HG03558 (cell line): Measurements from ENCODE around the gene SCARB1.

ENCODE experiments used
- ATAC-seq: cut with Tn5 transposase; IDR thresholded peaks from one replicate; pipeline ENCODE4 v1.9.1; 2021; ENCODE audit warnings: moderate number of reproducible peaks; ENCODE audit not compliant: unreplicated experiment; ENCODE audit errors: extremely low read depth

The SCARB1 gene

DNA sequence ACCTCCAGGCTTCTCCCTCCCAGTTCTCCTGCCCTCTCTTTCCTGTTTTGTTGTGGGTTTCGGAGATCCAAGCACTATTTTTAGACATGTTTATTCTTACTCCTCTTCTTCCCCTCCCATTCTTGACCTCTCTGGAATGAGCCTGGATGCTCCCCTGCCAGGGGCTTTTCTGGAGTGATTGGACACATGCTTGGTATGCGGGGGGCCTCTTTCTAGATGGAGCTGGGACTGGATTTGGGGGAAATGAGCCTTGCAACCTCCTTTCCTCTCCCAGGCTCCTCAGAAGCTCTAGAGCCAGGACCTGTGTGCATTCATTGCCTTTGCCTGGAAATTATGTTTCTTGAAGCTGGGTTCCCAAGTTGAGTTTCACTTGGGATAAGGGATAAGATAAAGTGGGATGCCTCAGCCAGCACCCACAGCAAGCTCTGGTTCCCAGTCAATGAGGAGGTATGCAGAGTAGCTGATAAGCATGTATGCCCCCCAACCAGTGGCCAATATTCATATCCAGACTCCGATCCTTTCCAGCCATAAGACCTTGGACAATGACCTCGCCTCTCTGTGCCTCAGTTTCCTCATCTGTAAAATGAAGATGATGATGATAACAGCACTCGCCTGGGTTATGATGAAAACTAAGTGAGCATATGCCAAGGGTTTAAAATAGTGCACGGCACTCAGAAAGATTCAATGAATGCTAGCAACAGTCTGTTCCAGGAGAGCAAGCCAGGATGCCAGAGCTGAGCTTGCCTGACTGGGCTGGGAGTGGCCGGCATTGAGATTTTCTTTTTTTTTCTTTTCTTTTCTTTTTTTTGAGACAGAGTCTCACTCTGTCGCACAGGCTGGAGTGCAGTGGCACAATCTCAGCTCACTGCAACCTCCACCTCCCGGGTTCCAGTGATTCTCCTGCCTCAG, 97.8 kb downstream of the SCARB1 start:
- no peak for ATAC-seq

DNA sequence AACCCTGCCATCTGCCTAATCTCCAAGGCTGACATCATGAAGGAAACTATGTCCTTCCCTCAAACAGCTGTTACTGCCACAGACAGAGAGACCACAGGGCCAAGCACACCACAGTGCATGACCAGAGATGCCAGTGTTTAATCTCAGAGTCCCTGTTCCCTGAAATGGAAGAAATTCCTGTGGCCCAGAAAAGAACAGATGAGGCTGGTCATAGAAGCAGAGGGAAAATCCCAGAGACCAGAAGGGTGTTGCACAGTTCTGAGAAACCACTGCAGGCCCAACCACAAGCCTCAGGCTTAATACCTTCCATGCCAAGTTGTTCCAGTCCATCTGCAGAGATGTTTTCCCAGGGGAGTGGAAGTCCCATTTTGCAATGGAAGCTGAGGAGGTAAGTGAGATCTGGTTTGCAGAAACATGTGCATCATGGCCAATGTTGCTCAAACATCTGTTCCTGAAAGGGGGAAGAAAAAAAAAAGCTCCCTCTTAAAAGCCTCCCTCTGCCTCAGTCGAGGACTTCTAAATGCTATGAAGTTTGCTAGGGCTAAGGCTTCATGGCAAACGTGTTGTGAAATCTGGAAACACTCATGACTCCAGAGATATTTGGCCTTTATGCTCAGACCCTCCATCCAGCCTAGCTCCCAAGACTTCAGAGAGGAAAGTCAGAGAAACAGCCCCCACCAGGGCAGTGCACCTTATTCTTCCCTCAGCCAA, 98.6 kb downstream of the SCARB1 start:
- ATAC-seq = no peak

DNA sequence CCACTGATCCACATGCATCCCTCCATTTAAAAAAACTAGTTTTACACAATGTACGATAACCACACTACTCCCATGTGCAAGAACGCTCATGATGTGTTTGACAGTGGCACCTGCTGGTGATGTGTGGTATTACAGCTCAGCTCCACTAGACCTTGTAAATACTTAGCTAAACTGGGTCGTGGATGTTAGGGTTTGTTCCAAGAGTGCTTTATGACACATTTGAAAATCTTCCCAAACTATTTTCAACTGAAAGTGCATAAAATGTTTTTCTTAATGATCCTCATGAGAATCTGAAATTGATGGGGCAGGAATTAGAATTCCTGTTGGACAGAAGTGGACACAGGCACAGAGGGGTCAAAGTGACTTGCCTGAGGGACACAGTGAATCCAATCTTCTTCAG, 99.2 kb downstream of the SCARB1 start:
- ATAC-seq = no peak

DNA sequence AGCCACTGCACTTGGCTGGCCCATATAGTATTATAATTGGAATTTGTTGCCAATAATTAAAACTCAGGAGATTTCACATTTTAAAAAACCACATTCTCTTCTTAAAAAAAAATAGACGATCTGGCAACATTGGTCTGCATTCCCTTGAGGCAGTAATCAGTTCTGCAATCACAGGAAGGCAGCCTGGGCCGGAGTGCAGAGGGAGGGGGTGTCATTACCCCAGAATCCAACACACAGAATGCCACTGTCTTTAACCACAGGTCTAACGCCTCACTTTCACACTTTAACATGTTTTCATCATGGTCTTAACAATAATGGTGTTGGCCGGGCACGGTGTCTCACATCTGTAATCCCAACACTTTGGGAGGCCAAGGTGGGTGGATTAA, 100.1 kb downstream of the SCARB1 start:
- ATAC-seq = no peak

DNA sequence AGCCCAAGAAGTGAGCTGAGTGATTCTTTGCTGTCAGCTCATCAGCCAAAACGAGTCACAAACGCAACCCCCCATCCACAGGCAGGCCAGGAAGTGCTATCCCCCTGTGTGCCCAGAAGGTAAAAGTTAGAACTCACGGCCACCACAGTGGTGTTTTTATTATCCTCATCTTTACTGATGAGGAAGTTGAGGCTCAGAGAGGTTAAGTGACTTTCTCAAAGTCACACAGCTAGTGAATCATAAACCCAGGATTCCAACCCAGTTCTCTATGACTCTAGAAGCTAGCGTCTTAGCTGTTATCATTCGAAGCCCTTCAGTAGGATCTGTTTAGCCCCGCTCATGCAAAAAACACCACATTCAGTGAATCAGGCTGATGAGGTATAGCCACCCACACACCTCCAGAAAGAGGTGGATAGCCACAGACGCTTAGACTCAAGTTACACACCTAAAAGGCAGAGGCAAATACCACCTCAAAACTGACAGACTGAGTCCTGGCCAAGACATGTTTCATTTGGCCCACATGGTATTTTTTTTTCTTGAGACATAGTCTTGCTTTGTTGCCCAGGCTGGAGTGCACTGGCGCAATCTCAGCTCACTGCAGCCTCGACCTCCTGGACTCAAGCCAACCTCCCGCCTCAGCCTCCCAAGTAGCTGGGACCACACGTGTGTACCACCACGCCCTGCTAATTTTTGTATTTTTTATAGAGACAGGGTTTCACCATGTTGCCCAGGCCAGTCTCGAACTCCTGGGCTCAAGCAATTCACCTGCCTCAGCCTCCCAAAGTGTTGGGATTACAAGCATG, 100.7 kb downstream of the SCARB1 start:
- ATAC-seq = no peak

DNA sequence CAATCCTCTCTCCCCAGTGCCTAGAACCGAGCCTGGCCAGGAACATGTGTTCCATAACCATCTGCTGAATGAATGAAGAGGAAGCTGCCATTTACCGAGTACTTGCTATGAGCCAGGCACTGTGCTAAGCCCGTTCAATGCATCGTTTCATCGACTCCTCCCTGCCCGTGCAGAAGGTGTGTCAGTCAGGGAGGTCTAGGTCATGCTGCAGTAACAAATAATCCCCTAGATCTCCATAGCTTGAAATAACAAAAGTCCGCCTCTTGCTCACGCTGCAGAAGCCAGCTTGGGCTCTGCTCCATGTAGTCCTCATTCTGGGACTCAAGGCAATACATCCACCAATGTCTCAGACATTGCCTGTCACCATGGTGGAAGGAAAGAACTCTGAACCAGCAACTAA, 101.3 kb downstream of the SCARB1 start:
- no peak for ATAC-seq

DNA sequence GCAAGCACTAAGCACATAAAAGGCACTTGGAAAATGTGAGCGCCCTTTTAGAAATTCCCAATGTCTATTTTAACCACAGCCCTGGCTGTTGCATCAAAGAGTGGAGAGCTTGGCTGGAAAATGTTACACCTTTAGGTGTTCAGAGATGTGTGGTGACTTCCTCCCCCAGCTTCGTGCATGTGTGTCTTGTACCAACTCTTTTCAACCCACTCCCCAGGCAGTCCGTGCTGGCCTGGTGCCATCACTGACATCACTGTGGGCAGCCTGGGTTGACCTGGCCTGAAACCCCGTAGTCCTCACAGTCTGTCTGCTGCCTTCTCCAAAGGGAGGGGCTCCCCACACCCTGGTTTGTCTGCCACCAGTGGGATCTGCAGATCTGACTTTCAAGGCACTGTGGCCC, 101.8 kb downstream of the SCARB1 start:
- no peak for ATAC-seq

DNA sequence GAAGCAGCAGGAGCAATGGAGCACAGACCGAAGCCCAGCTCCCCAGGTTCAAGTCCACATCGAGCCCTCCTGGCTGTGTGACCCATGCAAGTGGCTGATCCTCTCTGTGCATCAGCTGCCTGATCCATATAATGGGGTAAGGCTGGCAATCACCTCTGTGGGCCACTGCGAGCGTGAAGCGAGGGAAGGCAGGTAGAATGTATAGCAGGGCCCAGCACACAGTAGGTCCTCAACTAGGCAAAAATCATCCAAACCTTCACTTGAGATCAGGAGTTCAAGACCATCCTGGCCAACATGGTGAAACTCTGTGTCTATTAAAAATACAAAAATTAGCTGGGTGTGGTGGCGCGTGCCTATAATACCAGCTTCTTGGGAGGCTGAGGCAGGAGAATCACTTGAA, 102.6 kb downstream of the SCARB1 start:
- ATAC-seq = no peak

DNA sequence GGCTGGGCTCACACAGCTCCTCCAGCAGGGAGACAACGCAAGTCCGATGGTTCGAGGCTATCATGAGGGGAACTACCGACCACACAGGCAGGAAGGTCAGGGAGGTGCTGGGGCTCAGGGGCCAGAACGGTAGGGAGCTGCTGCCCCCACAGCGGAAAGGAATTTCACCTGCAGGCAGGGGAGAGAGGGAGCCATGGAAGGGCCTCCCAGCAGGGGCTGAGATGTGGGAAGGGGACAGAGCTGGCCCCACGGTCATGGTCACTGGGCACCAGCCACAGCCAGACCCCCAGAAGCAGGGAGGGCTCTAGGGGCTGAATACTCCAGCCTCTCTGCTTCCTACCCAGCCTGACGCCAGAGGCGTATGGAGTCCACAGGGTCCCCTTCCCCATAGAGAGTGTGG, 103.1 kb downstream of the SCARB1 start:
- ATAC-seq = no peak

DNA sequence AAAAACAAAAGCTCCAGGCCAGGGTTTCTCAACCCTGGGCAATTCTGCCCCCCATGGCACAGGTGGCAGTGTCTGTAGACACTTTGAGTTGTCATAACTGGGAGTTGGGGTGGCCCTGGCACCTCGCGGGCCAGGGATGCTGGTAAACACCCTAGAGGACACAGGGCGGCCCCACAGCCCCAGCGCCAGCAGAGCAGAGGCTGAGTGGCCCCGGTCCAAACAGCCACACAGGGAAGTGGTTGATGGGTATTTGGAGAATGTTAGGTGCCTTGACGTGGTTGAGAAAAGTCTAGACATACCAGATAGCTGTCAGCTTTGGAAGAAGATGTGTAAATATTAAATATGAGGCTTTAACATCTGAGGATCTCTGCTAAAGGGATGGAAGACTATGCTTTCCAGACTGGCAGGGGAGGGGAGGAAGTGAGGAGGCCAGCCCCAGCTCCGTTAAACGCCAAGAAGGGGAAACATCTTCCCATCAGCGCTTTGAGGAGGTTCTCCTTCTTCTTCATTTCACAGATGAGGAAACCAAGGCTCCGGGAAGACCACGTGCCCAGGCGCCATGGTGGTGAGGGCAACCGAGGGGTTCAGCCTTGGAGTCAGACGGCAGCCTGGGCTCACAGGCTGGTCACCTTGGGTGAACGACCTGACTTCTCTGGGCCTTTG, 103.7 kb downstream of the SCARB1 start:
- ATAC-seq = no peak

DNA sequence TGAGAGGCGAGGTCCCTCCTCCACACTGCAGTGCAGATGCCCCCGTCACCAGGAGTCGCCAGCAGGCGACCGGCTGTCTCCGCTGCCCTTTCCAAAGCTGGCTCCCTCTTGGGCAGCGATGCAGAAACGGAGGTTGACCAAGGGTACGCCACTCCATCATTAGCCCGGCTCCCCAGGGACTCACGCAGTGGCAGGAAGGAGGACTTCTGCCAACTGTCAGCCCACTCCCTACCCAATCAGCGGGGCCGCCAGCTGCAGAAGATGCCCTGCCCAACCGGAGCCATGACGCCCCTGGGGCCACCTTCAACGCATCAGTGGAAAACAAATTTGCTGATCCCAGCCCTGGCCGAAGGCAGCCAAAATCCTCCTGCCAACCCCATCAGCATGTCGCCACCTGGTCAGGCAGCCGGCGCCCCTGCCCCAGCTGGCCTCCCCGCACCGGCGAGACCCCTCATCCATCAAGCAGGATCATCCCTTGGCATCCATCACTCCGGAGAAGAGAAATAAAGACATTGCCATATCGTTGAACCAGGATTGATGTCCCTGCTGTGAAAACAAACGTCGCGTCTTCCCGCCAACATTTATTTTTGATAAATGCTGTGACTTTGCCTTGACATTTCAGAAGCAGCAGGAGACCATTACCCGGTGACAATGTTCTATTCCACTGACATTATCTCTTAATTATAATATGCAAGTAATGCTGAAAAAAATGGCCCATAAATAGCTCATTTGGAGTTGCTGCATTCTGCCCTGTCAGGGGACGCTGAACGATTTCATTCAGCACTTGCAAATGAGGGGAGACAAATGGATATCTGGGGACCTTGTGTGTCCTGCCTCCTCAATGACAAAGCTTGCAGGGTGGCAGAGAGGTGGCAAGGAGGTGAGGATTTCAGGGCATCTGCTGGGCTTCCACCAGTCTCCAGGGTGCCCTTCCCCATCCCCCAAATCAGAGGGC, 105.1 kb downstream of the SCARB1 start:
- no peak for ATAC-seq

DNA sequence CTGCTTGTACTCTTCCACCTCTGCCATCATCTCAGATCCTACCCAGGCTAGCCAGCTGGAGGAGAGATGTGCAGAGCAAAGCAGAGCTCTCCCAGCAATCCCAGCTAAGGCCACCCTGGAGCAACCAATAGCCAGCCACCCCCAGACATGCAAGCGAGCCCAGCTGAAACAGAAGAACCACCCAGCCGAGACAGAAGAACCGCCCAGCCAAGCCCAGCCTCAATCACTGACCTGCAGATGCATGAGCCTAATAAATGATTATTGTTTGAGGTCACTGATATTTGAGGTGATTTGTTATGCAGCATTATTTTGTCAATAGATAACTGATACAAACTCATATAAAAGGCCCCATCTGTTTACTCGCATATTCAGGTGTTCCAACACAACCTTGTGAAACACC, 106.3 kb downstream of the SCARB1 start:
- ATAC-seq = no peak

DNA sequence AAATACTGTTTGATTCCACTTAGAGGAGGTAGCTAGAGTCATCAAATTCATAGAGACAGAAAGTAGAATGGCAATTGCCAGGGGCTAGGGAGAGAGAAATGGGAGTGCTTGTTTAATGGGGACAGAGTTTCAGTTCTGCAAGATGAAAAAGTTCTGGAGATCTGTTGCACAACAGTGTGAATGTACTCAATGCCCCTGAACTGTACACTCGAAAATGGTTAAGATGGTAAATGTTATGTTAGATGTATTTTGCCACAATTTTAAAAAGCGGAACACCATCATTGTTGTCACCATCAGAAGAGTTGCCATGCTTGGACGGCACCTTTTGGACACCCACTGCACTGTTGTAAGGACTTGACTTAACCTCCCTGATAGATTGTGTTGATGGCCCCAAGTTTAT, 106.9 kb downstream of the SCARB1 start:
- no peak for ATAC-seq

DNA sequence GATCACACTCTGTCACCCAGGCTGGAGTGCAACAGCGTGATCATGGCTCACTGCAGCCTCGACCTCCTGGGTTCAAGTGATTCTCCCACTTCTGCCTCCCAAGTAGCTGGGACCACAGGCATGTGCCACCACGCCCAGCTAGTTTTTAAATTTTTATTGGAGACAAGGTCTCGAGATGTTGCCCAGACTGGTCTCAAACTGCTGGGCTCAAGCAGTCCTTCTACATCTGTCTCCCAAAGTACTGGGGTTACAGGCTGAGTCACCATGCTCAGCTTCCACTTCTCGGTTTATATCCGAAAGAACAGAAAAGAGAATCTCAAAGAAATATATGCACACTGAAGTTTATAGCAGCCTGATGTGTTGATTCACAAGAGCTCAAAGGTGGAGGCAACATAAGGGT, 107.5 kb downstream of the SCARB1 start:
- no peak for ATAC-seq

DNA sequence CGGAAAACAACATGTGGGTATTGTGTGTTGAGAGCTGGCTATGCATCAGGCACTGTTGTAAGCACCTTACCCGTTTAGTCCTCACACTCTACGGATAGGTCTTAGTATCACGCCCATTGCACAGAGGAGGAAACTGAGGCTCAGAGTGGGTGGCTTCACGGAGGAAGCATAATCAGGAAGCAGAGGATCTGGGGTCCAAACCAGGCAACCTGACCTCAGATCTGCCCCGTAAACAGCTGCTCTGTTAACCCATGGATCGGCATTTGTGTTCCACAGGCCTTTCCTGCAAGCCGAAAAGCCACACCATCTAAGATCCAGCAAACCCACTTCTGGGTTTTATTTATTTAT, 107.9 kb downstream of the SCARB1 start:
- no peak for ATAC-seq

DNA sequence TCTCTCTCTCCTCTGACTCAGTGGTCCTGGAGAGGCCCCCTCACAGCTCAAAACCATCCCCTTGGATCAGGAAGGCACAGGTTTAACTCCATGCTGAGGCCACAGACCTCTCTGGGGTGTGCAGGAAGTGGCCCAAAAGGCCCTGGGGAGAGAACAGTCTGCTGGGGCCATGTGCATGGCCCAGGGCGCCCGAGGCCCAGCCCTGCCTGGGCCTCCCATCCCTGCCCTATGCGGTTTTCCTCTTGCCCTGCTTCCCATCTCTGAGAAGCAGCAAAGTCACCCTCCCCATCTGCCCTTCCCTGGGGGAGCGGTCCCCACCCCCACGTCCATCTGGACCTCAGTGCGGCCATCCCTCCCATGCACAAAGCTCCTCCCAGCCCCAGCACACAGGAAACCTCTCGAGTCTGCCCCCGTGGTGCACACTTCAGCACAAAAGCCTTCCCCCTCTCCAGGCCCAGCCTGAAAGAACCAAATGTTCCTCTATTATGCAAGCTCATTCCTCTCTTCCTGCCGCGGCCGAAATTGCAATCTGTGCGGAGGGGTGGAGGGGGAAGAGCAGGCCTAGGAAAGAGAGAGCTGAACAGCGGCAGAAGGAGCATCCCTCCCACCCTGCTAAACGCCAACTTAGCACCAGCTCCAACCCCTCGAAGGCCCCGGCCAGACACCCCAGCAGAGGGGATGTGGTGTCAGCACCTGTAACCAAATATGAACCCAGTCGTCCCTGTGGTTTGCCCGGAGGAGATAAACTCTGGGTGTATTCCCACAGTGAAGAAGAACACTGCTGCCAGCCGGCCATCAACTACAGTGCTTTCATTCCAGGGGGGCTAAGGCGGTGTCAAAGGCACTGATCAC, 108.5 kb downstream of the SCARB1 start:
- no peak for ATAC-seq

DNA sequence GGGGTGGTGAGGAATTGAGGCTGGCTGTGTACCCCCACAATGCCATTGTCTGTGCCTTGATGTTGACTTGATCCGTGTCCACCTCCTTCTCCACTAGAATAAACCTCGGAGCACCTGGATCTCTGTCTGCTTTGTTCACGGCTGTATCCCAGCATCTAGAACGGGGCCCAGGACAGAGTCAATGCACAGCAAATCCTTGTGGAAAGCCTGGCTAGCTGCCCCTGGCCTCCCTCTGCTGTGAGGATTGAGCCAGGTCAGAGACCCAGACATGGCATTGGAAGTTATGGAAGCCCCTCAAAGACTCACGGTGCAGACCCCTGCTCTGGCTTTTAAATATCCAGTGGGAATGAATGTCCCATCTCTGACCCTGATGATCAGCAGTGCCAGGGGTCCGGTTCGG, 109.2 kb downstream of the SCARB1 start:
- no peak for ATAC-seq

DNA sequence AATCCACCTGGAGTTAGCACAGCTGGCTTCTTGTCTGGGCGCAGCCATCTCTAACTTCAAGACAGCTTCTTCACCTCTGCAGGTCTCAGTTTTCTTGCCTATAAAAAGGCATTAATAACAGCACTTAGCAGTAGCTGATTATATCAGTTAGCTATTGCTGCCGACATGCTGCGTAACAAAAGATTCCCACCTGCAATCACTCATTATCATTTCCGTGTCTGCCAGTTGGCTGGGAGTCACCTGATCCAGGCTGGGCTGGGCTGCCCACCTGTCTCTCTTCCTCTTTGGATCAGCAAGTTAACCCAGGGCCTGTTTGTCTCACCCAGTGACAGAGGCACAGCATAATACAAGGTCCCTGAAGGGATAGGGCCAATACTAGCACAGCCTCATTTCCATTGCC, 109.7 kb downstream of the SCARB1 start:
- no peak for ATAC-seq

DNA sequence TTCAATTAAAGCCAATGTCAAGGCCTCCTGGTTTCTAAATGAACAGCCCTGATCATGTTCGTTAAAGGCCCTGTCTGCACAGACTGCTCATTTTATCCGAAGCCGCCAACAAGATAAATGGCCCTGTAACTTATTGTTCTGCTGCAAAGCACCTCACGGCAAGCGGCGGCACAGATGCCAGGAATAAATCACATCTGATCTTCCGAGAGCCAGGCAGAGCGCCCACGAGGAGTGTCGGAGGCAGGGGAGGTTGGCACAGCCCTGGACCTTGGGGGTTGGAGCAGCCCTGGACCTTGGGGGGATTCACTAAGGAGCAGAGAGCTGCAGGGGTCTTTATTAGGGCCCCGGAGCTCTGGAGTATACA, 110.5 kb downstream of the SCARB1 start:
- ATAC-seq = no peak
